ENCODE measurements around the gene COL26A1. TPM values are rescaled to one million over a fixed set of nuclear protein-coding genes. Genes with fewer than 3 reads are reported as not detected.
"Not testable (repeated sequence)": the region's sequence is repeated elsewhere in the genome, so short reads cannot be mapped to it uniquely, and the experiment has no call there.

COL26A1 gene
- total RNA-seq, 1 donor from 2014 or later, result not detected

DNA sequence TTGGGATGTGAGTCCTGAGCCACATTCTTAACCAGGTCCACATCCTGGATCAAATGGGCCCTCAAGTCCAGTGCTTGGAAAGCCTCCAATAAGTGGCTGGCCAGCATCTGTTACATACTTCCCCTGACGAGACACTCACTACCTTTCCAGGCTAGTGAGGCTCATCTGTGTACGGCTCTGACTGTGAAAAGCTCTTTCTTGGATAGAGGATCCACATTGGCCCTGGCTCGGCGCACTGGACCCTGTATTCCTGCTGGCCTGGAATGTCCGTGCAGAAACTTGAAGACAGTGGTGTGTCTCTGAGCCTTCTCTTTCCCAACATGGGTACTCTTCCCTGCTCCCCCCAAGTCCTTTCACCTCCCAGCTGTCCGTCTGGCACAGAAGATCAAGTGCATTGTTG, 230.9 kb downstream of the COL26A1 start:
- no peak for DNase-seq (ENCODE audit: low read depth in 2 of 2)

DNA sequence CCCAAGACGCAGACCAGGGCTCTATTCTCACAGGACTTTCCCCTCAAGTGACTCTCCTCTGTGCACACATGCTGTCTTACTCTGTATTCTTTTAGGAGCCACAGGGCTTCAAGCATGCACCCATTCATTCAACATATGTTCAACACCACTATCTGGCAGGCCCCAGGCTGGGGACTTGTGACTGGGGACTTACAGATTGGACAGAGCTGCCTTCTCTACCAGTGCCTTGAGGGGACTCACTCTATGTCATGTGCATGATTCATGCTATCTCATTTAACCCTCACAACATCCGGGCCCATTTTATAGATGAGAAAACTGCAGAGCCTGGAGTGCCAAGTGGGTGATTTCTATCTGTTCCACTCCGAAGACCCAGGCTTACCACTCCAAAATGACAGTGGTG, 232.1 kb downstream of the COL26A1 start:
- DNase-seq (ENCODE audit: low read depth in 2 of 2), result no peak

DNA sequence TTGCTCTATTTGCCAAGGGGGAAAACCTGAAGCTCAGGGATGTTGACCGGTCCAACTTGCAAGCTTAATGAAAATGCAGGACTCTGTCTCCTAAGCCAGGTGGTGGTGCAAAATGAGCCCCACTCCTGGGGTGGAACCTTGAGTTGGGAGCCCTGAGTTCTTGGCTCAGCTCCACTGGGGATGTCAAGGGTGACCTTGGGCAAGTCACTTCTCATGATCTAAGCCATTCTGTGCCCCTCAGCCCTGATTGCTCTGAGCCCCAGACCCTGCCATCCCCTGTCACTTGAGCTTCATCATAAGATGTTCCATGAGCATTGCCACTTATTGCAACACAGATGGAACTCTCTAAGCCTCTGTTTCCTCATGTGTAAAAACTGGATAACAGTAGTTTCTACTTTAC, 232.6 kb downstream of the COL26A1 start:
- no peak for DNase-seq (ENCODE audit: low read depth in 2 of 2)

DNA sequence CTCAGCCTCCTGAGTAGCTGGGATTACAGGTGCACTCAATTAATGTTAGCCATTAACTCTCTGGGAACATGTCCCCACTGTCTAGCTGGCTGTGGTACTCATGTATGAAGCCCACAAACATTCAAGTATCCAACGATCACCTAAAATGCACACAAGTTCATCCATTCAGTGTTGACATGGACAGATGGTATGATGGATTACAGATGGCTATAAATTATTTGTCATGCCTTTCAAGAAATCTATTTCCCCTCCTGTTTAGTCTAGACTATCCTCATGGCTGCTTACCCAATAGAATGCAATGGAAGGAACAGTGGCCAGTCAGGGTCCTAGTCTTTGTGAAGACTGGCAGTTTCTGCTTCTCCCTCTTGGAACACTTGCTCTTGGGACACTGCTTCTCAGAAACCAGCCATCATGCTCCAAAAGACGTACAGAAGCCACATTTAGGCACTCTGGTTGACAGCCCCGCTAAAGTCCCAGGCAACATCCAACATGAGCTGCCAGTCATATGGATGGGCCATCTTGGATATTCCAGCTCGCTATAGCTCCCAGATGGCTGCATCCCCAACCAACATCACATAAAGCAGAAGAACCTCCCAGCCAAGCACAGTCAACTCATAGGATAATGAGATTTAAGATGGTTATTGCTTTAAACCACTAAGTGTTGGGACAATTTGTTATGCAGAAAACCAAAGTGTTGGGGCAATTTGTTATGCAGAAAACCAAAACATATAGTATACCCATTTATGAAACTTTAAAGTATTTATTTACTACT, 233.3 kb downstream of the COL26A1 start:
- no peak for DNase-seq (ENCODE audit: low read depth in 2 of 2)

DNA sequence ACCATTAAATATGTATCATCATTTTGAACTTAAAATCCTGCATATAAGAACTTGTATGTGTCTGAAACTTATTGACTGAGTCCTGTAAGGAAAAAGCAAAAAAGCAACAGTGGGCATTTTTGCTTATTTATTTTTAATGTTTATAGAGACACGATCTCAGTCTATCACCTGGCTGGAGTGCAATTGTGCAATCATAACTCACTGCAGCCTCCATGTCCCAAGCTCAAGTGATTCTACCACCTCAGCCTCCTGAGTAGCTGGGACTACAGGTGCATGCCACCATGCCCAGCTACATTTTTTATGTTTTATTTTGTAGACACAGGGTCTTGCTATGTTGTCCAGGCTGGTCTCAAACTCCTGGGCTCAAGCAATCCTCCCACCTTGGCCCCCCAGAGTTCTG, 234.2 kb downstream of the COL26A1 start:
- DNase-seq (ENCODE audit: low read depth in 2 of 2), result no peak

DNA sequence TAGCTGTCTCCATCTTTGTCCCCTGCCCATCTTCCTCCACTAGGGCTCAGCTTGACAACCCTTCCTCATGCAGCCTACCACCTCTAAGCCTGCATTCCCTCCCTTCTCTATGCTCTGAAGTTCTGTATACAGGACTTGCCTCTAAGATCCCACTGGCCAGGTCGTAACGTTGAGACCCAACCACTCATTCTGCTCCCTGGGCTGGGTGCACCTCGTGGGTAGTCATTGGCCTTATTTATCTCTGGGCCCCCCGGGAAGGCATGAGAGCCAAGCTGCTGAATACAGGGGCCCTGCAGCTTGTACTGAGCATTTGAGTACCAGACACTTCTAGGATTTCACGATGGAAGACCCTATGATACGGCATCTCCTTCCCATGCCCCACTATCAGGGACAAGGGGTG, 235.3 kb downstream of the COL26A1 start:
- DNase-seq (ENCODE audit: low read depth in 2 of 2), result no peak

DNA sequence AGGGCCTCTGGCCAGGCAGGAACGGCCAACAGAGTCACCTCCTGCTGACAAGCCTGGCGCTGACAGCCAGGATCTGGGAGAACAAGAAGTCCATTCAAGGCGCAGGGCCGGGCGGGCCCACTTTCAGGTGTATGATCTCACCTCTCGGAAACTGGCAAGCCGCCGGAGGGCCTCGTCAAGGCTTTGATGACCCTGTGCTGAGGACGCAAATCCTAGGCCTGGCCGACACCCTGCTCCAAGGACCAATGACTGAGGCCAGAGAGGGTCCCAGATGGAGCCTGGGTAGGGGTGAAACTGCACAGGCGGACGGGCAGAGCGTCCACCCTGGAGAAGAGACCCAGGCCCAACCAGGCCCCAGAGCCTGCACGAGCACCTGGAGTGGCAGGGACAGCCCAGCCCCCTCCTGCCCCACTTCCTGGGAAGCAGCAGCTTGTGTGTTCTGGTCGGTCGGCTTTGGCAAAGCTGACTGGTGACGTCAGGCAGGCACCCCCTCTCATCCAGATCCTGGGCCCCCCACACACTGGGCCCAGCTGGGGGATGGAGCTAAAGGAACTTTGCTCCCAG, 235.8 kb downstream of the COL26A1 start:
- no peak for DNase-seq (ENCODE audit: low read depth in 2 of 2)

DNA sequence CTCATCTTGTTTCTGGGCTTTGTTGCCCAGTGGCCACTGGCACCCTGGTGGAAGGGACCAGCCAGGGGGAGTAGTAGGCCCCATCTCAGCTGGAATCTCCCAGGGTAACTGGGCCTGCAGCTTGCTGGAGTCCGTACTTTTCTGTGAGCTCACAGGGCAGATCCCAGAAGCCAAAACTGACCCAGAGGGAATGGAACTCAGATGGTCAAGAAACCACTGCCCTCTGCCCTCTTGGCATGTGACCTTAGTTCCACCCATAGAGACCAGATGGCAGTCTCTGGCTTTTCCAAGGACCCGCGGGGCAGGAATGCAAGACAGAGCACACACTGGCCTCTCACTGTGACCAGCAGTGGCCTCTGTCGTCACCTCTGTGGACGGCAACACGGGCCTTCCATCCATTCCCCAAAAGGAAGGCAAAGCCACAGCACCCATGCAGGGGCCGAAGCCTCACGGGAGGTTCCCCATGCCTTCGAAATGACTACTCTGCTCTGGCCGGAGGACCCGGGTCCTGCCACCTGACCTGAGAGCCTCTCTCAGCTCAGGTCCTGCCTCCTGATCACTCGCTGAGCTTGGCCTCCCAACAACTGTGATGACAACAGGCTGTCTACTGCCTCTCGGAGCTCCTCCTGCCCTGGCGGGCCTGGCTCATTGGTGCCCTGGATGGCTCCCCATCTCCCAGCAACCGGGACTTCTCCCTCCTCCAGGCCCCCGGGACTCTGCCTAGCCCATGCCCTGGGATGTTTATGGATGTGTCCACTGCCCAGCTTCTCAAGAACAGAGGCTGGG, 236.5 kb downstream of the COL26A1 start:
- no peak for DNase-seq (ENCODE audit: low read depth in 2 of 2)

DNA sequence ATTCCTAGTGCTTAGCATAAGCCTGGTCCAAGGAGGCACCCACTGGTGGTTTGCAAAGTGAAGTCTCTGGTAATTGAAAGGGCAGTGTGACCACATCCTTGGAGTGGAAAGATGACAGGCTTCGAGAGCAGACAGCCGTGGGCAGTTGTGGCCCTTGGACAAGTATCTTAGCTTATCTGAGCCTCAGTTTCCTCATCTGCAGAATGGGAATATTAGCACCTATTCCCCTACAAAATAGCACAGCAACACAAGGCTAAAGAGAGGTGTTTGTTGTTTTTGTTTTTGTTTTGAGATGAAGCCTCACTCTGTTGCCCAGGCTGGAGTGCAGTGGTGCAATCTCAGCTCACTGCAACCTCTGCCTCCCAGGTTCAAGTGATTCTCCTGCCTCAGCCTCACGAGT, 237.1 kb downstream of the COL26A1 start:
- no peak for DNase-seq (ENCODE audit: low read depth in 2 of 2)

DNA sequence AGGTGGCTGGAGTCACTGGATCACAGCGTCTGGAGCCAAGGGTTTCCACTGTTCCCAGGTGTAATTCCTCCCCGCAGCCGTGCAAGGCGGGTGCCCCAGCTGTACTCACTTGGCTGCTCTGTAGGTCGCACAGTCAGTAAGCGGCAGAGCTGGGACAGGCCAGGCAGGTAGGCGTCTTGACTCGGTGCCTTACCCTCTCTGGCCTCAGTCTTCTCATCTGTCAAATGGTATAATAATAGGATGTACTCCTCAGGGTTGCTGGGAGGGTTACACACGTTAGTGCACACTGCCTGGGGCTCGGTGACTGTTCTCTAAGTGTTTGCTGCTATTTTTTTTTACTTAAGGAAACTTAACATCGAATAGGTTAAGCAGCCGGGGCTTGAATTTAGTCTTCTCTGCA, 239.4 kb downstream of the COL26A1 start:
- DNase-seq (ENCODE audit: low read depth in 2 of 2), result no peak

DNA sequence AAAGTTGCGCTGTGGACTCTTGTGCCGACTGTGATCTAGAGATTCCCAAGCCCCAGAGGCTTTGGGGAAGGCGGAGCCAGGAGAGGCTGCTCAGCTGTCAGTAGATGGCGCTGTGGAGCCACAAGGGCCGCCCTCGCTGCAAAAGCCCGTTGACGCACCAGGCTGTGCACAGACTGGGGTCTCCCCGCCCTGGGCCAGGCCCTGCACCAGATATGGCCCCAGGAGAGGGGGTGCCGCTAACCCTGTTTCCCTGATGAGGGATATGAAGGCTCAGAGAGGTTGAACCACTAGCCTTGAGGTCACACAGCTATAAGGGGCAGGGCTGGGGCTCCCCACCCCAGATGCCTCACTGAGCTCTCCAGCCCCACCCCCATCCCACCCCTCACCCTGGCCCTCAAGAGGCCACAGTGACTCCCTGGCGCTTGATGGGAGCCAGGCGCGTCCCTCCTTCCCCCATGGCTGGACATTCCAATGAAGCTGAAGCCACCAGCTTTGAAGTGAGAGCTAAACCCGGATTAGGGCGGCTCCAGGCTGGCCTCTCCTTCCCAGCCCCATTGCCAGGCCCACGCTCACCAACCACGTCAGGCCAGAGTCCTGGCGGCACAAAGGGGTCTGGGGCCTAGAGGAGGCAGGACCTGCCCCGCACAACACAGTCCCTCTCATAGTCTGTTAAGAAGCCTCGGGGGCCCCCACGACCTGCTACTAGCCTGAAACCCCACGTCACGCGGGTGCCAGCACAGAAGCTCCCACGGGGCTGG, 240.0 kb downstream of the COL26A1 start:
- DNase-seq (ENCODE audit: low read depth in 2 of 2), result peak; percentile 47 to 74

DNA sequence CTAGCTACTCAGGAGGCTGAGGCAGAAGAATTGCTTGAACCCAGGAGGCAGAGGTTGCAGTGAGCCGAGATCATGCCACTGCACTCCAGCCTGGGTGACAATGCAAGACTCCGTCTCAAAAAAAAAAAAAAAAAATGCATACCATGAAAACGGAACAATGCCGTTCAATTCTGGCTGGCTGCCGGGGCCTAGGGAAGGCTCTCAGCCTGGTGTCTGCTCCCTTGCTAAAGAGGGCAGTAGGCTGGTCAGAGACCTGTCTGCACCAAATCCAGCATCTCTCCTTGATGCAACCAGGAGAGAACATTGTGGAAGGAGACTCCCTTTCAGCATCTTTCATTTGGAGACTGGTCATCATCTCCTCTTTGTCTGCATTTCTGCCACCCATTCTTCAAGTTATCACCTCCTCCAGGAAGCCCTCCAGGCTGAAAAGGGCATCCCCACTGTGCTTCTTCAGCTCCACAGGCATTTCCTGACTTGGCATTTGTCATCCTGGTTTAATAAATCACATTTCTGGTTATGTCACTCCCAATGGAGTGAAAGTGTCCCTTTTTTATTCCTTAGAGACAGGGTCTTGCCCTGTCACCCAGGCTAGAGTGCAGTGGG, 241.8 kb downstream of the COL26A1 start:
- no peak for DNase-seq (ENCODE audit: low read depth in 2 of 2)

DNA sequence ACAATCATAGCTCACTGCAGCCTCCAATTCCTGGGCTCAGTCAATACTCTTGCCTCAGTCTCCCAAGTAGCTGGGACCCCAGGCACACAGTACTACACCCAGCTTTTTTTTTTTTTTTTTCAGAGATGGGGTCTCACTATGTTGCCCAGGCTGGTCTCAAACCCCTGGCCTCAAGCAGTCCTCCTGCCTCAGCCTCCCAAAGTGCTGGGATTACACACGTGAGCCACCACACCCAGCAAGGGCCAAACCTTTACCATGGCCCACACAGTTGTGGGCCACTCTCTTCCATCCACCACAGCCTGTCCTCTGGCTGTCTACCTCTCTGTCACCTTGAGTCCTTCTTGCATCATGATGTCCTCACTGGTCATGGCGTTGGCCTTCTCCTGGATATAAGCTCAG, 242.3 kb downstream of the COL26A1 start:
- DNase-seq (ENCODE audit: low read depth in 2 of 2), result not testable (repeated sequence)

DNA sequence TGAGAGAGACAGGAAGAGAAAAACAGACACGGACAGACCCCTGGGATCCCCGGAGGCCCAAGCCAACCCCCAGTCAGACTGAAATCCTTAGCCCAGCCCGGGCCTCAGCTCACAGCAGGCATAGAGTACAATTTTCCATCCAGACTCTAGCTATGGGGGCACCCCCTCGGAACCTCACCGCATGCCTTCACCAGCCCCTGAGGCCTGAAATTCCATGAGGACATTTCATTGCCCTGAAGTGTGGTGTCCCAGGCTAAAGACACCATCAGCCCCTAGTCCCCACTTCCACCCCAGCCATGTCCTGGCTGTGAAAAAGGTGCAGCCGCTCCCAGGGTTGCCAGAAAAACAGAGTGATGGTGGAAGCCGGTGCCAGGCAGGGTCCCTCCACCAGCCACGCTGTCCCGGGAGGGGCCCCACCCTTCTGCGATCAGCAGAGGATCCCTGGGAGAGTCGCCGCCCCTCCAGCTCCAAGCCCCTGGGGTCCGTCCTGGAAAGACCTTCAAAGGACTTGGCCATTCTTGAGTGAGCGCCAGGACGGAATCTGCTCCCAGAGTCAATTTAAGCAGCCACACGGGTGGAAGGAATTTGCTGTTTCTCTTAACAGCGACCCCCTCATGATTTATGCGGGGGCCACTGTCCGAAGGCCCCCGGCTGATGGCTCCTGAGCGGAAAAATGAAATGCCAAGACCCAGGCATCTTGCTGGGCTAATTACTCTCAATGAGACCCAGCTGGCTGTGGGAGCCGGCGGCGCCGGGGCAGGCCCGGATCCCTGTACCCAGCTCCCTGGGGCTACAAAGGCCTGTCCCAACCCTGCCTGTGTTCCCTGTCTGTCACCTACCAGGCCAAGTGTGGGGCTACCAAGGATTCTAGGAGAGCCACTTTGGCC, 243.2 kb downstream of the COL26A1 start:
- no peak for DNase-seq (ENCODE audit: low read depth in 2 of 2)

DNA sequence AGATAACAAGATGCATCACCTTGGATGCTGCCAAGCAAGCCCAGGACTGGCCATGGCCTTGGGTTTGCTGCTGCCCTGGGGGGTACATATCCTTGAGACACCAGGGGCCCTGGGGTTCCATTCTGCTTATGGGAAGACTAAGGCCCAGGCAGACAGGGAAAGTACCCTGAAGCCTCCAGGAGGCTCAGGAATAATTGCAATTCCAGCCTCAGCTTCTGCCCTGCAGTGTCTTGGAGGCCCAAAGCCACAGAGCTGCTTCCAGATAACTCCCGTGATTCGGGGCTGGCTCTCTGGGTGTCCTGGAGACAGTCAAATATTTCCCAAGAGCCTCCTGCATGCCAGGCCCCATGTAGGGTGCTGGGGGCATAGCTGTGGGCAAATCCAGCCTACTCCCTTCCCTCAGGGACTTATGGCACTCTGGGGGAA, 243.8 kb downstream of the COL26A1 start:
- no peak for DNase-seq (ENCODE audit: low read depth in 2 of 2)

Other genes starting within 250 kb of the COL26A1 start
- gene SERPINE1, start 235.8 kb upstream of the COL26A1 start, total RNA-seq, result 81.9 and 88.2 TPM in 2 replicates
- gene AP1S1, start 208.4 kb upstream of the COL26A1 start, total RNA-seq, result 126 and 172 TPM in 2 replicates
- gene VGF, start 197.3 kb upstream of the COL26A1 start, total RNA-seq, result not detected in 2 replicates
- not detected in 2 replicates for gene NAT16, start 182.6 kb upstream of the COL26A1 start, total RNA-seq
- gene MOGAT3, start 161.8 kb upstream of the COL26A1 start, total RNA-seq, result not detected in 2 replicates
- gene PLOD3, start 145.3 kb upstream of the COL26A1 start, total RNA-seq, result 27.2 and 35.4 TPM in 2 replicates
- 71.7 and 83.1 TPM in 2 replicates for gene ZNHIT1, start 144.7 kb upstream of the COL26A1 start, total RNA-seq
- 2.1 and 3.2 TPM in 2 replicates for gene CLDN15, start 125.1 kb upstream of the COL26A1 start, total RNA-seq
- gene FIS1, start 117.8 kb upstream of the COL26A1 start, total RNA-seq, result 162 and 217 TPM in 2 replicates
- 10.7 and 14.8 TPM in 2 replicates for gene IFT22, start 41.1 kb upstream of the COL26A1 start, total RNA-seq